GM23338 (cell line): ENCODE data around the gene EMSY. TPM values are rescaled to one million over a fixed set of nuclear protein-coding genes. Genes with fewer than 3 reads are reported as not detected.

ENCODE experiments used
- ATAC-seq: fragments of 200-7000 bp; cut with Tn5 transposase; 3 replicates; pipeline ENCODE4 v1.9.1; 2020
- DNase-seq: peaks from one replicate; pipeline ENCODE4 v3.0.0-alpha.2; 2015; ENCODE audit warnings: low spot score
- H2AFZ ChIP-seq: fragments of 200-600 bp; sonication (generic); 2 replicates; pipeline ENCODE4 v1.8.0; 2016; ENCODE audit warnings: antibody characterized with exemption, mild to moderate bottlenecking, moderate library complexity
- H3F3A ChIP-seq: fragments of 200-600 bp; sonication (generic); replicated peaks from 2 replicates; pipeline ENCODE4 v1.8.0; 2017; ENCODE audit warnings: antibody characterized with exemption, mixed run types, low read depth
- H3K27ac ChIP-seq: fragments of 200-600 bp; sonication (generic); 2 replicates; pipeline ENCODE4 v1.6.1; 2016; ENCODE audit warnings: low read depth
- H3K27me3 ChIP-seq: fragments of 200-600 bp; sonication (generic); 2 replicates; pipeline ENCODE4 v1.8.0; 2016; ENCODE audit warnings: mild to moderate bottlenecking, mixed run types, moderate library complexity; ENCODE audit not compliant: insufficient read depth
- H3K36me3 ChIP-seq: fragments of 200-600 bp; sonication (generic); 2 replicates; pipeline ENCODE4 v1.8.0; 2016; ENCODE audit warnings: mild to moderate bottlenecking; ENCODE audit not compliant: insufficient read depth
- H3K4me1 ChIP-seq: fragments of 200-600 bp; sonication (generic); 2 replicates; pipeline ENCODE4 v1.8.0; 2016; ENCODE audit warnings: mild to moderate bottlenecking, moderate library complexity; ENCODE audit not compliant: insufficient read depth
- H3K4me2 ChIP-seq: fragments of 200-600 bp; sonication (generic); 2 replicates; pipeline ENCODE4 v1.7.1; 2017; ENCODE audit warnings: mixed run types
- H3K4me3 ChIP-seq: fragments of 200-600 bp; sonication (generic); 2 replicates; pipeline ENCODE4 v1.6.1; 2016; ENCODE audit warnings: mixed run types
- H3K79me2 ChIP-seq: fragments of 200-600 bp; sonication (generic); replicated peaks from 2 replicates; pipeline ENCODE4 v1.8.0; 2017; ENCODE audit warnings: mild to moderate bottlenecking; ENCODE audit not compliant: insufficient read depth
- H3K9me2 ChIP-seq: fragments of 200-600 bp; sonication (generic); 2 replicates; pipeline ENCODE4 v1.8.0; 2017; ENCODE audit not compliant: insufficient read depth
- H4K20me1 ChIP-seq: fragments of 200-600 bp; sonication (generic); replicated peaks from 2 replicates; pipeline ENCODE4 v1.8.0; 2017; ENCODE audit warnings: mild to moderate bottlenecking; ENCODE audit not compliant: insufficient read depth
- H3K27ac Mint-ChIP-seq: 2 replicates; pipeline ENCODE4 v1.8.0; 2020; ENCODE audit warnings: inconsistent platforms, mild to moderate bottlenecking, moderate library complexity, mixed read lengths
- H3K27me3 Mint-ChIP-seq: 3 replicates; pipeline ENCODE4 v1.8.0; 2022; ENCODE audit warnings: low read depth, mild to moderate bottlenecking, moderate library complexity, mixed read lengths, inconsistent platforms; ENCODE audit not compliant: insufficient read depth, poor library complexity
- H3K36me3 Mint-ChIP-seq: 3 replicates; pipeline ENCODE4 v1.8.0; 2021; ENCODE audit warnings: low read depth, mild to moderate bottlenecking, inconsistent platforms, moderate library complexity, mixed read lengths
- H3K4me1 Mint-ChIP-seq: 3 replicates; pipeline ENCODE4 v1.8.0; 2020; ENCODE audit warnings: mild to moderate bottlenecking, inconsistent platforms, mixed read lengths
- H3K4me3 Mint-ChIP-seq: 3 replicates; pipeline ENCODE4 v1.8.0; 2021; ENCODE audit warnings: moderate library complexity, mild to moderate bottlenecking, inconsistent platforms, mixed read lengths
- H3K9me3 Mint-ChIP-seq: 3 replicates; pipeline ENCODE4 v1.8.0; 2020; ENCODE audit warnings: moderate library complexity, mild to moderate bottlenecking, inconsistent platforms, mixed read lengths
- CREB1 ChIP-seq: fragments of 250-450 bp; sonication (Bioruptor Pico); IDR thresholded peaks from 2 replicates; pipeline ENCODE4 v1.5.0; 2020; ENCODE audit warnings: low read depth, mild to moderate bottlenecking, moderate library complexity
- CTCF ChIP-seq, 2 experiments: fragments of 200-600 bp in 1 of 2; sonication (generic) in 1 of 2; conservative IDR thresholded peaks; 2 replicates each; pipeline versions ENCODE4 v1.5.1 to v1.6.1; 2016 to 2017; ENCODE audit warnings: antibody characterized with exemption in 2 of 2, low read depth in 2 of 2, mild to moderate bottlenecking in 2 of 2, moderate library complexity in 1 of 2
- EZH2 ChIP-seq: fragments of 200-600 bp; sonication (generic); IDR thresholded peaks from one replicate; pipeline ENCODE4 v1.8.0; 2017; ENCODE audit warnings: antibody characterized with exemption, mild to moderate bottlenecking, low read depth; ENCODE audit not compliant: unreplicated experiment
- EZH2phosphoT487 ChIP-seq: fragments of 200-600 bp; sonication (generic); IDR thresholded peaks from one replicate; pipeline ENCODE4 v1.8.1; 2018; ENCODE audit warnings: antibody characterized with exemption; ENCODE audit not compliant: unreplicated experiment
- JUNB ChIP-seq: IDR thresholded peaks from one replicate; pipeline ENCODE4 v1.6.1; 2016; ENCODE audit warnings: antibody characterized with exemption; ENCODE audit not compliant: unreplicated experiment
- NANOG ChIP-seq: IDR thresholded peaks from 2 replicates; pipeline ENCODE4 v1.6.1; 2016; ENCODE audit warnings: antibody characterized with exemption, borderline replicate concordance
- POLR2AphosphoS5 ChIP-seq: IDR thresholded peaks from 2 replicates; pipeline ENCODE4 v1.6.1; 2016; ENCODE audit warnings: antibody characterized with exemption, low read depth
- REST ChIP-seq: IDR thresholded peaks from one replicate; pipeline ENCODE4 v1.6.1; 2018; ENCODE audit warnings: antibody characterized with exemption; ENCODE audit not compliant: unreplicated experiment
- STAT1 ChIP-seq: IDR thresholded peaks from one replicate; pipeline ENCODE4 v1.6.1; 2016; ENCODE audit warnings: antibody characterized with exemption; ENCODE audit not compliant: unreplicated experiment
- ZNF114 ChIP-seq: fragments of 250-450 bp; sonication (Bioruptor Pico); IDR thresholded peaks from 2 replicates; pipeline ENCODE4 v1.5.0; 2020; ENCODE audit warnings: mild to moderate bottlenecking, moderate library complexity
- ZNF331 ChIP-seq: fragments of 250-450 bp; sonication (Bioruptor Pico); IDR thresholded peaks from 2 replicates; pipeline ENCODE4 v1.5.0; 2020; ENCODE audit warnings: low read depth, mild to moderate bottlenecking, moderate library complexity
- long read RNA-seq: library from polyadenylated mRNA; unstranded; transcript quantifications from one replicate; pipeline ENCODE4 v2.0.0, GENCODE V29; 2020; ENCODE audit not compliant: unreplicated experiment
- polyA plus RNA-seq: library from polyadenylated mRNA; unstranded; fragments of >200 nt; fragmentation: Nextera tagmentation; extraction: Ambion mirVana; gene quantifications from 2 replicates; pipeline ENCODE4 v1.2.1, GENCODE V29; 2016
- total RNA-seq: library from RNA; depleted of rRNA; stranded (reverse); fragments of >200 nt; shearing (Covaris generic); gene quantifications from 2 replicates; pipeline ENCODE4 v1.2.3, GENCODE V29; 2014; rRNA removed
- TF ChIP-seq, protein P1 (sequence below): fragments of 250-450 bp; sonication (Bioruptor Pico); IDR thresholded peaks from 2 replicates; pipeline ENCODE4 v1.5.0; 2020; ENCODE audit warnings: mild to moderate bottlenecking, moderate library complexity
- TF ChIP-seq, protein P2 (sequence below): IDR thresholded peaks from 2 replicates; pipeline ENCODE4 v1.6.1; 2016; ENCODE audit warnings: antibody characterized with exemption

EMSY gene
- total RNA-seq, result 29.0 and 46.9 TPM in 2 replicates
- polyA plus RNA-seq, result 22.0 and 25.0 TPM in 2 replicates
- long read RNA-seq, partial matches to known transcripts, result 1 of 4 reads
- long read RNA-seq, other reads (novel, unspliced or antisense), result 1 of 4 reads

DNA sequence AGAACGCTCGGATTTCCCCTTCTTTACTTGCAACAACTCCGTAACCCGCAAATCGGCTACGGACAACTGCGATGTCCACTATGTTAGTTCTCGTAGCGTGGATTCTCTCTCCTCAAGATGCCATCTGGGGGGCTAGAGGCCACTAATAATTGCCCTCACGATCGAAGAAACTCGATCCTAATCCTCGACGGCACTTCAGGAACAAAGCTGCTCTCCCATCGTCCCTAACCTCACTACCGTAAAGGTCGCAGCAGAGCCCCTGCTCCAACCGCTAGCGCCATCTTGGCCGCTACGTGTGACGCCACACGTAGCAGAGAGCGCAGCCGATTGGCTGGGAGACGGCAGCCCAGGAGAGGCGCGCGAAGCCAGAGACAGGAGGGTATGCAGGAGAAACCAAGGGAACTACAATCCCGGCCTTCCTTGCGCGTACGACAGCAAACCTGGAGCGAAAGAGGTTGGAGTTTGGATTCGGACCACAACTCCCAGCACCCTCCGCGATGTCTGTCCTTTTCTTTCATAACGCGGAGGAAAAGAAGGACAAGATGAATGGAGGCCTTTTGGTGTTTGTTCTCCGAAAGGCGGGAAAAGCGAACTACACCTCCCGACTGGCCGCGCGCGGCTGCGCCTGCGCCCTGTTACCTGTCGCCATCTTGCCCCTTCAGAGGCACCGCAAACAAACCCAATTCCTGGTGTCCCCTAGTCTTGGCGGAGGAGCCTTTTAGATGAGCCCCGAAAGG lies at the start of gene EMSY:
EMSY (plus strand) TSS at position 635 of the 737 bp plus-strand sequence. CDS start 1,921 bp downstream, outside the sequence.
- Histone ChIP-seq H3K27ac (peak within 1 kb of the TSS; percentile 92), H3K36me3 (no peaks in the 10 kb centered on the region), H3K79me2 (peaks cover 53% of the 10 kb centered on the region), H3K9me2 (no peaks in the 10 kb centered on the region), H4K20me1 (no peaks in the 10 kb centered on the region), H3K4me3 (peak within 1 kb of the TSS; percentile 66), H3F3A (no peaks in the 10 kb centered on the region), H3K4me2 (peak within 1 kb of the TSS; percentile 86), H2AFZ (no peak within 1 kb of the TSS), H3K27me3 (no peaks in the 10 kb centered on the region), H3K4me1 (peaks cover 30% of the 10 kb centered on the region)
- peaks cover 9% of the 10 kb centered on the region for H3K27me3 Mint-ChIP-seq
- peak within 1 kb of the TSS; percentile 93 for H3K4me3 Mint-ChIP-seq
- peak within 1 kb of the TSS; percentile 100 for H3K27ac Mint-ChIP-seq
- TF ChIP-seq REST (peak; percentile 8), EZH2 (no peak), ZNF114 (no peak), NANOG (no peak), CREB1 (CRISPR knock-in tag) (peak; percentile 89), CTCF (conservative IDR thresholded peaks at IDR 0.05; ENCODE audit: low read depth in 2 of 2) (no peak), POLR2AphosphoS5 (peak; percentile 99), EZH2phosphoT487 (no peak), STAT1 (no peak), JUNB (no peak), ZNF331 (no peak)
- TF ChIP-seq, protein P1, sequence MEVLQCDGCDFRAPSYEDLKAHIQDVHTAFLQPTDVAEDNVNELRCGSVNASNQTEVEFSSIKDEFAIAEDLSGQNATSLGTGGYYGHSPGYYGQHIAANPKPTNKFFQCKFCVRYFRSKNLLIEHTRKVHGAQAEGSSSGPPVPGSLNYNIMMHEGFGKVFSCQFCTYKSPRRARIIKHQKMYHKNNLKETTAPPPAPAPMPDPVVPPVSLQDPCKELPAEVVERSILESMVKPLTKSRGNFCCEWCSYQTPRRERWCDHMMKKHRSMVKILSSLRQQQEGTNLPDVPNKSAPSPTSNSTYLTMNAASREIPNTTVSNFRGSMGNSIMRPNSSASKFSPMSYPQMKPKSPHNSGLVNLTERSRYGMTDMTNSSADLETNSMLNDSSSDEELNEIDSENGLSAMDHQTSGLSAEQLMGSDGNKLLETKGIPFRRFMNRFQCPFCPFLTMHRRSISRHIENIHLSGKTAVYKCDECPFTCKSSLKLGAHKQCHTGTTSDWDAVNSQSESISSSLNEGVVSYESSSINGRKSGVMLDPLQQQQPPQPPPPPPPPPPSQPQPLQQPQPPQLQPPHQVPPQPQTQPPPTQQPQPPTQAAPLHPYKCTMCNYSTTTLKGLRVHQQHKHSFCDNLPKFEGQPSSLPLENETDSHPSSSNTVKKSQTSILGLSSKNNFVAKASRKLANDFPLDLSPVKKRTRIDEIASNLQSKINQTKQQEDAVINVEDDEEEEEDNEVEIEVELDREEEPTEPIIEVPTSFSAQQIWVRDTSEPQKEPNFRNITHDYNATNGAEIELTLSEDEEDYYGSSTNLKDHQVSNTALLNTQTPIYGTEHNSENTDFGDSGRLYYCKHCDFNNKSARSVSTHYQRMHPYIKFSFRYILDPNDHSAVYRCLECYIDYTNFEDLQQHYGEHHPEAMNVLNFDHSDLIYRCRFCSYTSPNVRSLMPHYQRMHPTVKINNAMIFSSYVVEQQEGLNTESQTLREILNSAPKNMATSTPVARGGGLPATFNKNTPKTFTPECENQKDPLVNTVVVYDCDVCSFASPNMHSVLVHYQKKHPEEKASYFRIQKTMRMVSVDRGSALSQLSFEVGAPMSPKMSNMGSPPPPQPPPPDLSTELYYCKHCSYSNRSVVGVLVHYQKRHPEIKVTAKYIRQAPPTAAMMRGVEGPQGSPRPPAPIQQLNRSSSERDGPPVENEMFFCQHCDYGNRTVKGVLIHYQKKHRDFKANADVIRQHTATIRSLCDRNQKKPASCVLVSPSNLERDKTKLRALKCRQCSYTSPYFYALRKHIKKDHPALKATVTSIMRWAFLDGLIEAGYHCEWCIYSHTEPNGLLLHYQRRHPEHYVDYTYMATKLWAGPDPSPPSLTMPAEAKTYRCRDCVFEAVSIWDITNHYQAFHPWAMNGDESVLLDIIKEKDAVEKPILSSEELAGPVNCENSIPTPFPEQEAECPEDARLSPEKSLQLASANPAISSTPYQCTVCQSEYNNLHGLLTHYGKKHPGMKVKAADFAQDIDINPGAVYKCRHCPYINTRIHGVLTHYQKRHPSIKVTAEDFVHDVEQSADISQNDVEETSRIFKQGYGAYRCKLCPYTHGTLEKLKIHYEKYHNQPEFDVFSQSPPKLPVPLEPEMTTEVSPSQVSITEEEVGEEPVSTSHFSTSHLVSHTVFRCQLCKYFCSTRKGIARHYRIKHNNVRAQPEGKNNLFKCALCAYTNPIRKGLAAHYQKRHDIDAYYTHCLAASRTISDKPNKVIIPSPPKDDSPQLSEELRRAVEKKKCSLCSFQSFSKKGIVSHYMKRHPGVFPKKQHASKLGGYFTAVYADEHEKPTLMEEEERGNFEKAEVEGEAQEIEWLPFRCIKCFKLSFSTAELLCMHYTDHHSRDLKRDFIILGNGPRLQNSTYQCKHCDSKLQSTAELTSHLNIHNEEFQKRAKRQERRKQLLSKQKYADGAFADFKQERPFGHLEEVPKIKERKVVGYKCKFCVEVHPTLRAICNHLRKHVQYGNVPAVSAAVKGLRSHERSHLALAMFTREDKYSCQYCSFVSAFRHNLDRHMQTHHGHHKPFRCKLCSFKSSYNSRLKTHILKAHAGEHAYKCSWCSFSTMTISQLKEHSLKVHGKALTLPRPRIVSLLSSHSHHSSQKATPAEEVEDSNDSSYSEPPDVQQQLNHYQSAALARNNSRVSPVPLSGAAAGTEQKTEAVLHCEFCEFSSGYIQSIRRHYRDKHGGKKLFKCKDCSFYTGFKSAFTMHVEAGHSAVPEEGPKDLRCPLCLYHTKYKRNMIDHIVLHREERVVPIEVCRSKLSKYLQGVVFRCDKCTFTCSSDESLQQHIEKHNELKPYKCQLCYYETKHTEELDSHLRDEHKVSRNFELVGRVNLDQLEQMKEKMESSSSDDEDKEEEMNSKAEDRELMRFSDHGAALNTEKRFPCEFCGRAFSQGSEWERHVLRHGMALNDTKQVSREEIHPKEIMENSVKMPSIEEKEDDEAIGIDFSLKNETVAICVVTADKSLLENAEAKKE (CRISPR knock-in tag), result no peak
- TF ChIP-seq, protein P2, sequence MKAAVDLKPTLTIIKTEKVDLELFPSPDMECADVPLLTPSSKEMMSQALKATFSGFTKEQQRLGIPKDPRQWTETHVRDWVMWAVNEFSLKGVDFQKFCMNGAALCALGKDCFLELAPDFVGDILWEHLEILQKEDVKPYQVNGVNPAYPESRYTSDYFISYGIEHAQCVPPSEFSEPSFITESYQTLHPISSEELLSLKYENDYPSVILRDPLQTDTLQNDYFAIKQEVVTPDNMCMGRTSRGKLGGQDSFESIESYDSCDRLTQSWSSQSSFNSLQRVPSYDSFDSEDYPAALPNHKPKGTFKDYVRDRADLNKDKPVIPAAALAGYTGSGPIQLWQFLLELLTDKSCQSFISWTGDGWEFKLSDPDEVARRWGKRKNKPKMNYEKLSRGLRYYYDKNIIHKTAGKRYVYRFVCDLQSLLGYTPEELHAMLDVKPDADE, result peak; percentile 97
- H3K36me3 Mint-ChIP-seq, result peaks cover 25% of the 10 kb centered on the region
- peak; percentile 99 for DNase-seq
- peaks cover 39% of the 10 kb centered on the region for H3K4me1 Mint-ChIP-seq
- peak; percentile 90 for ATAC-seq
- H3K9me3 Mint-ChIP-seq, result no peaks in the 10 kb centered on the region
